Measurements from ENCODE around the gene C9orf78.
"Not testable (repeated sequence)": the region's sequence is repeated elsewhere in the genome, so short reads cannot be mapped to it uniquely, and the experiment has no call there.

The C9orf78 gene

DNA sequence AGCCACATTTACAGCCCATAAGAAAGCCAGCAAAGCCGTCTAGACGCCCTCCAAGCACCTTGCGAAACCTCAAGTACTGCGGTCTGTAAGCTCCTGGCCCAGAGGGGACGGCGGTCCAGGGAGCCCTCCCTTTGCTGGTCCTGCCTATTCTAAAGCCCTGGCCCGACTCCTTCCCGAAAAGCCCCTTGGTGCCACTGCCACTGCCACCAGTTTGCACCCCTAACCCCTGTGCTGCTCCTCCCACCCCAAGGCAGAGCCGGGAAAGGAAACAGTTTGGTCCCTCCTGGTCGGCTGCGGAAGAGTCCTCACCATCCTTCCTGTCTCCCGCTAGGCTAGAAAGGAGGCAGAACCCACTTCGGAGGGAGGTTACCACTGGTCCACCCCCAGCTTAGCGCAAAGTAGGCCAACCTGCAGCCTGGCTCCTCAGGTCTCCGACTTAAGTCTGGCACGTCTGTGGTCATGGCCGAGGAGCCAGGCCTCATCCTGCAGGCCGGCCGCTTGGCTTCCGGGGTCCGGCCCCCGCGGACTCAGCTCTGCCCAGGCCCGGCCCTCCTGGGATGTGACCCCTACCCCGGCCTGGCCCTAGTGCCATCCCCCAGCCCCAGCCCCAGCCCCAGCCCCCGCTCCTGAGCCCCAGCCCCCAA is 12.1 kb downstream of the C9orf78 start:
- DNase-seq = peak; percentile 17
- in situ Hi-C loops (cut with HindIII; ENCODE audit: low pct_ligation_motif_present, low pct_unique_long_range_greater_than_20kb, low sequenced_read_pairs) = no loop called here

DNA sequence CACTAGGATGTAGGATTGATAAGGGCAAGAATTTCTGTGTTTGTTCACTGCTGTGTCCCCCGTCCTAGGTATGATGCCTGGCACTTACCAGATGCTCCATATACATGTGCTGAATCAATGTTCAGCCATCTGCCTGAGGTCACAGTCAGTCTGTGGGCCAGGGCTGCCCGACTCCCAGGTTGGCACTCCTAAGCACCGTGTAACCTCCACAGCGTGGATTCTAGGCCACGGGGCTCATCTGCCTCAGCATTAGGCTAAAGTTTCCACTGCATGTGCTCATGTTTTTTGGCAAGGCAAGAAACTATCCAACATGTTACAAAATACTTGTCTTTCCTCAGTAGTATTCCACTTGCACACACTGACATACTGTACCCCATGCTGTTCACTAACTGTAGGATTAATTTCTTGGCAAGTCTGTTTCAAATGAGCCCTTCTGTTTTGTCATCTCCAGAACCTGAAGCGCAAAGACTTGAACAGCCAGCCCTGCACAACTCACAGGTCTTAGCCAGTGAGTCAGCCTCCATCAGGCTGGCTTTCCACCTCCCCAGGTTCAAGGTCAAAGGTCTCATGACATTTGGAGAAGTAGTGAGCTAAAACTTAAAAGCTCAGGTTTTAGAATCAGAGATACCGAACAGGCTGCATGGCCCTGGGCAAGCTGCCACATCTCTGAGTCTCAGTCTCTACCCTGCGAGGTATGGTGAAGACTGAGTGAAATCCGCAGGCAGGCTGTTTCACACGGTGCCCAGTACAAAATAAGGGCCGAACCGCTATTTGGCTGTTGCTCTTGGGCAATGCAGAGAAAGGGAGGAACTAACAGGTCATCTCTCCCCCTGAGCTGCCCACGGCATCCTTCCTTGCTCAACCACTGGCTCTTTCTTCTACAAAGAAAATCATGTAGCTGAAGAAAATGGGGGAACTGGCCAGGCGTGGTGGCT is 18.3 kb downstream of the C9orf78 start:
- DNase-seq = no peak
- in situ Hi-C loops (cut with HindIII; ENCODE audit: low pct_ligation_motif_present, low pct_unique_long_range_greater_than_20kb, low sequenced_read_pairs) = no loop called here

DNA sequence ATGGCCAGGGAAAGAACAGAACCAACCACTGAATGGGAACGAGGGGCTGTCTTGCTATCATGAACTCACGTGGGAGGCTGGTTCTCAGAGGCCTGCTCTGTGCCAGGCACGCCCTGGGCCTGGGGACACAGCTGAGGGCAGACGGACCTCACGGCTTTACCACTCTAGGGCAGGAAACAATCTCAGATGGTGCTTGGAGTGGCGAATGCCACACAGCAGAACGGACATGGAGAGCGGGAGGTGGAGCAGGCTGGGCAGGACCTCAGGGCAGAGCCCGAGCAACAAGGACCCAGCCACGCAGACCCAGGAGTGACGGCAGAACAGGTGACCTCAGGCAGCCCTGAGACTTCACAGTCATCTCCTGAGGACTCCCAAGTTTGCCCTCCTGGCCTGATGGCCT is 19.8 kb downstream of the C9orf78 start:
- no peak for DNase-seq
- in situ Hi-C loops (cut with HindIII; ENCODE audit: low pct_ligation_motif_present, low pct_unique_long_range_greater_than_20kb, low sequenced_read_pairs) = no loop called here

DNA sequence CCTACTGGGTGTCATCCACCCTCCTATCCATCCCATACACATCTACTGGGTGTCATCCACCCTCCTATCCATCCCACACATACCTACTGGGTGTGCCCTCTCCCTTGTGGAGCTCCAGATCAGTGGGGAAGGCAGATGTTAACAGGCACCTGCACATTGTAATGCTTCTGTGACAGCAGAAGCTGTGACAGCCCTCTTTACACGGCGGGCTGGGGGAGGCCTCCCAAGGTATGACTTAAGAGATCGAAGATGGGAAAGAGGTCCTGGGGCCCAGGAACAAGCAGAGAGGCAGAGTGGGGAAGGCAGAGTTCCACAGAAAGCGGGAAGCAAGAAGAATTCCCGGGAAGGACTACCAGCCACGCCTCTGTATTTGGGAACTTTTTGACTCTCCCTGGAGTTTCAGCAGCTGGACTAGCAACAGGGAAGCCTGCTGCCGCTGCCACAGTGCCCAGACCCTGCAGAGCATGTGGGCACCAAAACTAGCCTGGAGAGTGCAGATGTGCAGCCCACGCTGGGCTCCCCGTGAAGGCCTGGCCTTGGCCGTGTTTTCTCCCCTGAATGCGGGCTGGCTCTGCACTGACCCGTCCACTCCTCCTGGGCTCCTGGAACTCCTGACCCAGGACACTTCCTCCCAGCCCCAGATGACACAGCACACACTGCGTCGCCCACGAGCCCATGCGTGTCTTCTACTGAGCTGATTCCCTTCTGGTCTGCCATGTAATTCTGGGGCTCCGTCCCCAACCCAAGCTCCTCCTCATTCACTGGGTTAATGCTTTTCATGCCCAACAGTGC is 20.4 kb downstream of the C9orf78 start:
- in situ Hi-C loops (cut with HindIII; ENCODE audit: low pct_ligation_motif_present, low pct_unique_long_range_greater_than_20kb, low sequenced_read_pairs) = no loop called here
- DNase-seq = no peak

DNA sequence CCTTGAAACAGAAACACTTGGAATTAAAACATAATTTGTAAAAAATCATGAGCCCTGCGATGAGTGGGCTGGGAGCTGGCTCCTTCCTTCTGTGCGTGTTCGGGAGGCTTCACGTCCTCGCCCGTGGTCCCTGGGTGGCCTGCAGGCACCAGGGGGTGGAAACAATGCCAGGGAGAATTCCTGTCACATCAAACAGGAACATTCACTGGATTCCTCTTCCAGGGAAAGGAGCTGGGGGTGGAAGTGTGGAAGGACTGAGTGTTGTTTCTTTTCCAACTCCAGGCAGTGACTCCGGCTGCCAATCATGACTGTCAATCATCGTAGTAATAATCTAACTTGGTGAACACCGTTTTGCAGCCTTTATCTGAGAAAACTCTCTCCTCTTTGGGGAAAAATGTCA is 21.4 kb downstream of the C9orf78 start:
- DNase-seq = no peak
- in situ Hi-C loops (cut with HindIII; ENCODE audit: low pct_ligation_motif_present, low pct_unique_long_range_greater_than_20kb, low sequenced_read_pairs) = no loop called here

DNA sequence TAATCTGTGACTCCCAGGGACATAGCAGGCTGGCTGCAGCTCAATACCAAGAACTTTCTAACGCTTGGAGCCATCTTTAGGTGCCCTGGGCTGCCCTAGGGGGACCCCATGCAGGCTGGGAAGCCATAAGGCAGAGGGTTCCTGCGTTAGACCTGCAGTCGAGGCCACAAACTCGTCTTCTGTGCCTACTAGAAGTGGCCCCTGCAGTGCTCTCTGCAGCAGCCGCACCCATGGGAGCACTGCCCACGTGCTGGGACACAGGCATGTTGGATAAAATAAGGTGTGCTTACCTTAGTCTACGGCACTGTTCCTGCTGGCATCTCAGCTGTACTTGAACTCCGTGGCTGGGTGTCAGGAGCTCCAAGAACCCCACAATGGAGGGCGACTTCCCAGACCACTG is 22.7 kb downstream of the C9orf78 start:
- in situ Hi-C loops (cut with HindIII; ENCODE audit: low pct_ligation_motif_present, low pct_unique_long_range_greater_than_20kb, low sequenced_read_pairs) = no loop called here
- no peak for DNase-seq

DNA sequence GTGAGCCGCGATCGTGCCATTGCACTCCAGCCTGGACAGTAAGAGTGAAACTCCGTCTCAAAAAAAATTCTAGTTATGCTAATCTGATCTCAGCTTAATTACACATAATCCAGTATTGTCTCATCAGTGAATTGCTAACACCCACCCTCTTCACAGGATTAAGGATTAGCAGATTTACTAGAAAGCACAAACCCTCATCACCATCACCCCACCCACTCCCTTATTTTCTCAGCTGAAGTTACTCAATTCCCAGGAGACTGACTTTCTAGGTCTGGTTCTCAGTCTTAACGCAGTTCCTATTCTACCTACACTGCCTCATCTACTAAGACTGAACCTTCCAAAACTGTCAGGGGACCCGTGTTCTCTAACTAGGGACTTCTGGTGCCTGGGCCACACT is 23.1 kb downstream of the C9orf78 start:
- in situ Hi-C loops (cut with HindIII; ENCODE audit: low pct_ligation_motif_present, low pct_unique_long_range_greater_than_20kb, low sequenced_read_pairs) = no loop called here
- DNase-seq = no peak

DNA sequence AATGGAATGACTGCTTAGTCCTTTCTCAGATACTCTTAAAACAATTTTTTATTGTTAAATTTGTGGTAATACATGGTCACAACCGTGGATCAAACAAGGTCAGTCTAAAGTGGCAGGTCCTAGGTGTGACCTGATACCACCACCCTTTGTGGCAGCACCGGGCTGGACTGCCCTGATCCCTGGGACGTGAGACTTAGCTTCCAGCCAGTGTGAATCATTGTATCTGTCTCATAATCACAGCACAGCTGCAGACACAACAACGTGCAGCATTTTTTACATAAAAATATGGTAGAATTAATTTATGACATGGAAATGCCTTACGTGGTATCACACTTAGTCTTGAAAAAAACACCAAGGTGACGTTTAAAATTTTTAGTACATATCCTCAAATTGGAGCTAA is 24.3 kb downstream of the C9orf78 start:
- DNase-seq = no peak
- in situ Hi-C loops (cut with HindIII; ENCODE audit: low pct_ligation_motif_present, low pct_unique_long_range_greater_than_20kb, low sequenced_read_pairs) = no loop called here

DNA sequence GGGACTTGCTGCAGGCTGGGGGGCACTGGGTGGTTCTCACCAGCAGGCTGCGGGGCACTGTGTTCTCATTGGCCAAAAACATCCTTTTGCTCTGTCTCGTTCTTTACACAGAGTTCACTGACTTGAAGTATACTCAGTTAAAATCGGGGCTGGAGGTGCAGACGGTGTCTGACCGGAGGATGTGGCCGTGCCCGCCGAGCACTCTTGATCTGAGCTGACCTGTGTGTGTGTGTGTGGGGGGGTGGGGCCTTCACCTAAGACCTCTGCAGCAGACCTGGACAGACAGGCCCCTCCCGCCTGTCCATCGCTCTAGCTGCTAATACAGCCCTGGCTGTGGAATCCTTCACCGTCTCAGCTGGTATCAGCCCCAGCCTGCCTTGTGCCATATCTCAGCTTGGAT is 25.0 kb downstream of the C9orf78 start:
- in situ Hi-C loops (cut with HindIII; ENCODE audit: low pct_ligation_motif_present, low pct_unique_long_range_greater_than_20kb, low sequenced_read_pairs) = no loop called here
- DNase-seq = no peak

DNA sequence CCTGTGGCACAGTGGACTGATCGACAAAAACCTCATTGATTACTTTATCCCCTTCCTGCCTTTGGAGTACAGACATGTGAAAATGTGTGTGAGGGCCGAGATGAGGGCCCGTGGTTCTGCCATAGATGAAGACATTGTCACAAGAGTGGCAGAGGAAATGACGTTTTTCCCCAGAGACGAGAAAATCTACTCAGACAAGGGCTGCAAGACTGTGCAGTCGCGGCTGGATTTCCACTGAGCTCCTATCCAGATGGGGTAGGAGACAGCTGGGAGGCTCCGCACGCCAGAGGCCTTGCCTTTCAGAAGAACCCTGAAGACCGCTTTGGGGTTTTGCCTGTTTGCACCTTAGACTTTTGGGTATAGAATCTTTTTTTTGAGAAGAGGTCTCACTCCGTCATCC is 25.7 kb downstream of the C9orf78 start:
- in situ Hi-C loops (cut with HindIII; ENCODE audit: low pct_ligation_motif_present, low pct_unique_long_range_greater_than_20kb, low sequenced_read_pairs) = no loop called here
- DNase-seq = no peak

DNA sequence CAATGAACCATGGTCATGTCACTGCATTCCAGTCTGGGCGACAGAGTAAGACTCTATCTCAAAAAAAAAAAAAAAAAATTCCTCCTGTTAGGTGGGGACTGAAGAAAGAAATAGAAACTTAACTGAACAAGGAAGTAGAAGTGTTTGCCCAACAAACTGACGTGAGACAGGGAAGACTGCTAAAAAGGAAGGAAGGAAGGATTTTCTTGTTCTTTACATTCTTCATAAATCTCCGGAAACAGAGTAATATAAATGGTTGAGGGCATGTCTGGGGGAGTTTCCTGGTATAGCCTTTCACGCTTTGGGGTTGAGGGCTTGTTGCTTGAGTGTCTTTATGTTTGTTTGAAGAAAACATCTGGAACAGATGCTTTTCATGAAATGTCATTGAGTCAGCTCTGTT is 29.0 kb downstream of the C9orf78 start:
- DNase-seq = no peak
- in situ Hi-C loops (cut with HindIII; ENCODE audit: low pct_ligation_motif_present, low pct_unique_long_range_greater_than_20kb, low sequenced_read_pairs) = no loop called here

DNA sequence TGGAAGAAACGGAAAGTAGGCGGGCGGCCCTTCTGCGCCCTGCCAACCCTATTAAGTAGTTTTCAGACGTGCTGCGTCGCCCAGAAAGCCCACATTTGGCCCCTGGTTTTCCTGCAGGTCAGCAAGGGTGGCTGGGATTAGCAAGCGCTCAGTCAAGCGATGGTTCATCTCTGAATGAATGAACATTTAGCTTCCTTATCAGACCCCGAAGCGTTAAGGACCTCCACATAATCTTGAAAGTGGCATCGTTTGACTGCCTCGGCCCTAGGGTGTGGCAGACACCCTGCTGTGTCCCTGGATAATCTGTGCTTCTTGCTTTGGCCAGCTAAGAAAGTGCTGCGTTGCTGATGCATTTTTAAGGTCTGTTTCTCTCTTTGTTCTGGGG is 31.4 kb downstream of the C9orf78 start:
- DNase-seq = peak; percentile 11
- in situ Hi-C loops (cut with HindIII; ENCODE audit: low pct_ligation_motif_present, low pct_unique_long_range_greater_than_20kb, low sequenced_read_pairs) = no loop called here

DNA sequence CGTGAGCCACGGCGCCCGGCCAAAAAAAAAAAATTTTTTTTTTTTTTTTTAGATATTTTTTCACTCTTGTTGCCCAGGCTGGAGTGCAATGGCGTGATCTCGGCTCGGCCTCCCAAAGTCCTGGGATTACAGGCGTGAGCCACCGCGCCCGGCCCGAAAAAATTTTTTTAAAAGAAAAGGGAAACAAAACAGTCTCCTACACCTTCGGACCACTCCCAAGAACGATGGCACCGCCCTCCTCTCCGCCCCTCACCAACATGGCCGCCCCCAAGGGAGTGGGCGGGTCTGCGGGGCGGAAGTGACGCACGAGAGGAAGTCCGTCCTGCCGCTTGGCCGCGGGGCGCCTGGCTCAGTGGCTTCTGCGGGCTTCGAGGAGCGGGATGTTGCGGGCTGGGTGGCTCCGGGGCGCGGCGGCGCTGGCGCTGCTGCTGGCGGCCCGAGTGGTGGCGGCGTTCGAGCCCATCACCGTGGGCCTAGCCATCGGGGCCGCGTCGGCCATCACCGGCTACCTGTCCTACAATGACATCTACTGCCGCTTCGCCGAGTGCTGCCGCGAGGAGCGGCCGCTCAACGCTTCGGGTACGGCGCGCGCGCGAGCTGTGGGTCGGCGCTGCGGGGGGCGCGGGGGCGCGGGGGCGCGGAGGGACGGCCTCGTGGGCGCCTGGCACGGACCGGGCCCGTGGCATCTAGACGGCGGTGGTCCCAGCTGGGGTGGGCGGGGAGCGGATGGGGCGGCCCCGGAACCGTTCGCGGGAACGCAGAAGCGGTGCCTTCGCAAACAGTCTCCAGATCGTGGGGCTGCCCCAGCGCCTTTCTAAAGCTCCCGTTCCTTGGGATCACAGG is 32.0 kb downstream of the C9orf78 start, which contains the start of gene TOR1B:
TOR1B (plus strand) TSS at position 352 of the 843 bp plus-strand sequence; CDS start at position 381, 29 bp downstream.
- in situ Hi-C loops (cut with HindIII; ENCODE audit: low pct_ligation_motif_present, low pct_unique_long_range_greater_than_20kb, low sequenced_read_pairs) = no loop called here
- DNase-seq = peak; percentile 92

DNA sequence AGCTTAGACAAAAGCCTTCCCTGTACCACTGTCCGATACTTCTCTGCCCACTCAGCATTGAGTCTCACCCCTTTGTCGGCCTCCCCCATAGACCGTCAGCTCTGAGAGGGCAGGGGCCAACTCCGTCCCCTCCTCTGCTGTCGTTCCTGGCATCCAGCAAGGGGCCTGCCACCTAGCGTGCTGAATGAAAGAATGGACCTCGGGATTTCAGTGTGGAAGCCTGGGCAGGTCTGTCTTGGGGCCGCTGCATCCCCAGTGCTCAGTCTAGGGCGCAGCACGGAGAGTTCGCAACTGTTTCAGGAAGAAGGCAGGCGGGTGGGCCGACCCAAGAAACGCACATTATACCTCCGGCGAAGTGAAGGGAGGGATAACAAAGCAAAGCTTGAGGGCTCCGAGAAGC is 33.6 kb downstream of the C9orf78 start:
- no peak for DNase-seq
- in situ Hi-C loops (cut with HindIII; ENCODE audit: low pct_ligation_motif_present, low pct_unique_long_range_greater_than_20kb, low sequenced_read_pairs) = no loop called here

DNA sequence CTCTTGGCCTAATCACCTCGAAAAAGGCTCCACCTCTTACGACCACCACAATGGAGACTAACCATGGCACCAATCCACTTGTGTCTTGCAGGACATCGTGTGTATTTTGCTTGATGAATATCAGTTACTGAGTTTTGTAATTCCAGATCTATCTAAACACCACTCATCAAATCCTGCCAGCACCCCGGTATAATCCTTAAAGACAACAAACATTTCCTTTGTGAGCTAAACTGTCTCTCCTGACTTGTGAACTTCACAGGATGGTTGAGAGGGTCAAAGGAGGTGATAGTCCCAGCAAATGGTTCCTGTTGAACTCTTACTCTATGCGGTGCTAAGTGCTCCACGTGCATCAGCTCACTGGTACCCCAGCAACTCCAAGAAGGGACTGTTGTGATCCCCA is 36.1 kb downstream of the C9orf78 start:
- in situ Hi-C loops (cut with HindIII; ENCODE audit: low pct_ligation_motif_present, low pct_unique_long_range_greater_than_20kb, low sequenced_read_pairs) = no loop called here
- no peak for DNase-seq

DNA sequence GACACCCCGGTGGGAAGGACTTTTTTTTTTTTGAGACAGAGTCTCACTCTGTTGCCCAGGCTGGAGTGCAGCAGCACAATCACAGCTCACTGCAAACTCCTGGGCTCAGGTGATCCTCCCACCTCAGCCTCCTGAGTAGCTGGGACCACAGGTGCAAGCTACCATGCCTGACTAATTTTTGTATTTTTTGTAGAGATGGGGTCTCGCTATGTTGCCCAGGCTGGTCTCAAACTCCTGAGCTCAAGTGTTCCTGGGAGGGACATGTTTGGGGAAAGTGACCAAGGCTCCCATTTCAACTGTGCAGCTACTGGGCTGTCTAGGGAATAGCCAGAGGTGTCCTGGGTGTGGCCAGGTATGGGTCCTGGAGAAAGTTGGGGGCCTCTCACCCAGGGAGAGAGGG is 39.0 kb downstream of the C9orf78 start:
- DNase-seq; in situ Hi-C loops (cut with HindIII; ENCODE audit: low pct_ligation_motif_present, low pct_unique_long_range_greater_than_20kb, low sequenced_read_pairs): not testable (repeated sequence)

DNA sequence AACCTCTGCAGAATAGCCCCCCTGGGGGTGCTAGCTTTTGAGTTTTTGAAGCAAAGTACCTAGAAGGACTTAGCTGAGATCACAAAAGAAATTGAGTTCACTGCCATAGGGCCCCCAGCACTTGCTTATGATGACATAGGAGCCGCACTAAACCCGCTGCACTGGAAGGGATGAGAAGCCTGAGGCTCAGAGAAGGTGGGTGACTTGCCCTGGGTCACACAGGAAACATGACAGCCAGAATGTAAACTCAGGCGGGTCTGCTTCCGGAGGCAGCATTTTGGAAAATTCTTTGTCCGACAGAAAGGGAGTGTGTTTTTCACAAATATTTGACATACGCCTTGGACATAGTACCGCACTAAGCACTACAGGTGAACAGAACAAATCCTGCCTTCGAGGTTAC is 40.5 kb downstream of the C9orf78 start:
- in situ Hi-C loops (cut with HindIII; ENCODE audit: low pct_ligation_motif_present, low pct_unique_long_range_greater_than_20kb, low sequenced_read_pairs) = no loop called here
- no peak for DNase-seq

DNA sequence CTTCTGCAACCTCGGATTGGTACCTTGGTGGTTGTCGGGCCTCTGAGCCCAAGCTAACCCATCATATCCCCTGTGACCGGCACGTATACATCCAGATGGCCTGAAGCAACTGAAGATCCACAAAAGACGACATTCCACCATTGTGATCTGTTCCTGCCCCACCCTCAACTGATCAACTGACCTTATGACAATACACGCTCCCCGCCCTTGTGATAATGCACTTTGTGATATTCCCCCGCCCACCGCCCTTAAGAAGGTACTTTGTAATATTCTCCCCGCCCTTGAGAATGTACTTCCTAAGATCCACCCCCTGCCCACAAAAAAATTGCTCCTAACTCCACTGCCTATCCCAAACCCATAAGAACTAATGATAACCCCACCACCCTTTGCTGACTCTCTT is 48.6 kb downstream of the C9orf78 start:
- DNase-seq = no peak
- in situ Hi-C loops (cut with HindIII; ENCODE audit: low pct_ligation_motif_present, low pct_unique_long_range_greater_than_20kb, low sequenced_read_pairs) = no loop called here
